HEK293T (cell line): ENCODE results near the gene SRGAP2C.
"Not testable (repeated sequence)": the region's sequence is repeated elsewhere in the genome, so short reads cannot be mapped to it uniquely, and the experiment has no call there.

Experiments
- BHLHE40 ChIP-seq: fragments of 450-650 bp; IDR thresholded peaks from 2 replicates; pipeline ENCODE4 v1.6.1; 2016; ENCODE audit warnings: mild to moderate bottlenecking, moderate library complexity, borderline replicate concordance
- ELF4 ChIP-seq: fragments of 450-650 bp; IDR thresholded peaks from 2 replicates; pipeline ENCODE4 v1.6.1; 2017; ENCODE audit warnings: antibody characterized with exemption
- FOXA1 ChIP-seq: fragments of 450-650 bp; IDR thresholded peaks from 2 replicates; pipeline ENCODE4 v1.6.1; 2016; ENCODE audit warnings: mild to moderate bottlenecking
- FOXK2 ChIP-seq: fragments of 450-650 bp; IDR thresholded peaks from 2 replicates; pipeline ENCODE4 v1.6.1; 2016; ENCODE audit warnings: mild to moderate bottlenecking
- FOXM1 ChIP-seq: fragments of 450-650 bp; IDR thresholded peaks from 2 replicates; pipeline ENCODE4 v1.6.1; 2017; ENCODE audit warnings: mild to moderate bottlenecking, borderline replicate concordance
- L3MBTL2 ChIP-seq: fragments of 450-650 bp; conservative IDR thresholded peaks from 2 replicates; pipeline ENCODE4 v1.6.1; 2016; ENCODE audit warnings: mild to moderate bottlenecking
- LEF1 ChIP-seq: fragments of 450-650 bp; IDR thresholded peaks from 2 replicates; pipeline ENCODE4 v1.6.1; 2017; ENCODE audit warnings: mild to moderate bottlenecking, borderline replicate concordance
- NFRKB ChIP-seq: fragments of 450-650 bp; IDR thresholded peaks from 2 replicates; pipeline ENCODE4 v1.6.1; 2016; ENCODE audit warnings: mild to moderate bottlenecking, moderate library complexity
- SP1 ChIP-seq: fragments of 450-650 bp; IDR thresholded peaks from 2 replicates; pipeline ENCODE4 v1.6.1; 2017

DNA sequence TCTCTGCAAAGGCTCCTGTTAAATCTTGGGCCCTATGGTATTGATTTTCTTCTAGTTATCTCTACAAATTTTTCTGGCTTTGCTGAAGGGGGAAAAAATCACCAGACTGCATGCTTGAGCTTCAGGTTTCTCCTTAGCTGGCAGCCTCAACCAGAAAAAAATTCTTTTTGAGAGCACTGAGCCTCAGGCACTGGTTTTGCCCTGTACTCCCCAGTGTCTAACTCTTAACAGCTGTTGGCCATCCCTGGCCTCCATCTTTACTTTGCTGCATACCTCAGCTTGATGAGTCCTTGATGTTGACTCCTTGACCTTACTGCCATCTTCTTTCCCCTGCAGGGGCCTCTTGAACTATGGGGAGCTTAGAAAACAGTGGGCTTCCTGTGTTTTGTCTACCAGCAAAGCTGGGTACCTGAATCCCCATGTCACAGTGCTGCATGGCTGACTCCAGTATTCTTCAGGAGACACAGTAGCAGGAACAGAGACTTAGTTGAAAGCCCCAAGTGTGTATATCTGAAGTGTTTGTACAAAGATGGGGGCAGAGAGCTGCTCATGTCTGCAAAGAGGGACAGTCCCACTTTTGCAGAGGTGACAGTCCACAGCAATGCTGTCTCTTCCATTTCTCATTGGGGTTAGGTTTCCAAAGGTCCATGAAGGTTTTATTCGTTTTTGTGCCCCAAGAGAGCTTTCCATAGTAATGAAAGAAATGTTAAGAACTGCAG lies 31.1 kb downstream of the SRGAP2C start:
- TF ChIP-seq FOXA1, ELF4, BHLHE40, FOXM1, L3MBTL2, FOXK2, LEF1, SP1, NFRKB: not testable (repeated sequence)
